NB4 (cell line): ENCODE data around the gene SMIM44.

Source experiments
- MYC ChIP-seq: IDR thresholded peaks from 2 replicates; pipeline ENCODE4 v1.6.1; 2011; ENCODE audit warnings: low read depth, low read length
- POLR2A ChIP-seq: IDR thresholded peaks from 2 replicates; pipeline ENCODE4 v1.6.1; 2011; ENCODE audit warnings: mild to moderate bottlenecking; ENCODE audit not compliant: insufficient read length; ENCODE audit errors: extremely low read depth
- TF ChIP-seq, protein P1 (sequence below): IDR thresholded peaks from one replicate; pipeline ENCODE4 v1.5.1; 2012; ENCODE audit warnings: low read depth, low read length
- TF ChIP-seq, protein P2 (sequence below): IDR thresholded peaks from 2 replicates; pipeline ENCODE4 v1.6.1; 2011; ENCODE audit warnings: low read depth, low read length

DNA sequence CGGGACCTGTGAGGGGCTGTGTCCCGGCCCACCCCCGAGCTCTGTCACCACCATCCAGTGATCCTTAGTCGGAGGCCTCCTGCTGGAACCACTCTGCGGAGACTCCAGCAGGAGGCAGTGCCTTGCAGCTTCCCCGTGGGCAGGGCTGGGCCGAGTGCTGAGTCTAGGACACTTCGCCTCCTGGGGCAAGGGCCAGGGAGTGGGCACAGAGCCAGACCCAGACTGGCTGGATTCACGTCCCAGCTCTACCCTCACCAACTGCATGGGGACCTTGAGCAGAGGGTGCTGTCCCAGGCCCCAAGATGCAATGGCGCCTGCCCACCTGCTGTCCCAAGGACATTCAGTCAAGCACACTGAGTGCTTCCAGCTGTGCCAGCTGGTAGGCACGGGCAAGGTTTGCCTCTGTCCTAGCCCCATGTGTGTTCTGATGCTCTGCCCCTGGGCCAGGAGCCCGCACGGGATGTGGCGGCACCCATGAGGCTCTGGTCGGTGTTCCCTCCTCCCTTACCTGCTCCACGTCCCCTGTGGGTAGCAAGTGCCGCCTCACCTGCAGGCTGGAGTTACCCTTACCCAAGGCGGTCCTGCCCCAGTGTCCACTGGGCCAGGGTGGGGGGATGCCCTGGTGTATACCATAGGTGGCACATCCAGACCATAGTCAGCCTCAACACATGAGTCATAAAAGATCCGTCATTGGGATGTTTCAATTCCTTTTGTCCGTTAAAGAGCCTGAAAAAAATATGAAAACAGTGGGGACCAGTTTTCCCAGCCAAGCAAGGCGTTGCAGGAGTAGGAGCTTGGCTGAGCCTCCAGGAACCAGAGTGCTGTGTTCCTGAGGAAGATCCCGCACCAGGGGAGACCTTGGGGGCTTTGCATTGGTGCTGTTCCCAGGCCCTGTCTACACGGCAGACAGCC lies 30.2 kb upstream of the SMIM44 start:
- TF ChIP-seq, protein P1, sequence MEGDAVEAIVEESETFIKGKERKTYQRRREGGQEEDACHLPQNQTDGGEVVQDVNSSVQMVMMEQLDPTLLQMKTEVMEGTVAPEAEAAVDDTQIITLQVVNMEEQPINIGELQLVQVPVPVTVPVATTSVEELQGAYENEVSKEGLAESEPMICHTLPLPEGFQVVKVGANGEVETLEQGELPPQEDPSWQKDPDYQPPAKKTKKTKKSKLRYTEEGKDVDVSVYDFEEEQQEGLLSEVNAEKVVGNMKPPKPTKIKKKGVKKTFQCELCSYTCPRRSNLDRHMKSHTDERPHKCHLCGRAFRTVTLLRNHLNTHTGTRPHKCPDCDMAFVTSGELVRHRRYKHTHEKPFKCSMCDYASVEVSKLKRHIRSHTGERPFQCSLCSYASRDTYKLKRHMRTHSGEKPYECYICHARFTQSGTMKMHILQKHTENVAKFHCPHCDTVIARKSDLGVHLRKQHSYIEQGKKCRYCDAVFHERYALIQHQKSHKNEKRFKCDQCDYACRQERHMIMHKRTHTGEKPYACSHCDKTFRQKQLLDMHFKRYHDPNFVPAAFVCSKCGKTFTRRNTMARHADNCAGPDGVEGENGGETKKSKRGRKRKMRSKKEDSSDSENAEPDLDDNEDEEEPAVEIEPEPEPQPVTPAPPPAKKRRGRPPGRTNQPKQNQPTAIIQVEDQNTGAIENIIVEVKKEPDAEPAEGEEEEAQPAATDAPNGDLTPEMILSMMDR = no peak
- TF ChIP-seq POLR2A (no peak), MYC (no peak)
- TF ChIP-seq, protein P2, sequence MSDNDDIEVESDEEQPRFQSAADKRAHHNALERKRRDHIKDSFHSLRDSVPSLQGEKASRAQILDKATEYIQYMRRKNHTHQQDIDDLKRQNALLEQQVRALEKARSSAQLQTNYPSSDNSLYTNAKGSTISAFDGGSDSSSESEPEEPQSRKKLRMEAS = no peak
